ENCODE data around the gene ERMARD.

The ERMARD gene

DNA sequence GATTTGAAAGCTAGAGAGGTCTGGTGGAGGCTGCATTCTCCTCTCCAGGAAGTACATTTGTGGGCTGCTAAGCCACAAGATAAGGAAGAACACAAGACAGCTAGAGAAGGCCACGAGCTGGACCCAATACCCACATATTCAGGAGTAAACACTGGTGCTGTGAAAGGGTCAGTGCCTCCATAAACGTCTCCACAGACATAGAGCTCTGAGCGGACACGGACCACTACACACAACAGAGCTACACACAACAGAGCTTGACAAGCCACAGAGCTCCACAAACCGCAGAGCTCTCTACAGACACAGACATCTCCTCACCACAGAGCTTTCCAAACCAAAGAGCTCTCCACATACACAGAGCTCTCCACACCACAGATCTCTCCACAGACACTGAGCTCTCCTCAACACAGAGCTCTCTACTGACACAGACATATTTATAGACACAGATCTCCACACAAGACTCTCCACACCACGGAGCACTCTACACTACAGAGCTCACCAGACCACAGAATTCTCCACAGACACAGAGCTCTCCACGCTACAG lies 51.9 kb downstream of the ERMARD start:
- DNase-seq, result no peak

DNA sequence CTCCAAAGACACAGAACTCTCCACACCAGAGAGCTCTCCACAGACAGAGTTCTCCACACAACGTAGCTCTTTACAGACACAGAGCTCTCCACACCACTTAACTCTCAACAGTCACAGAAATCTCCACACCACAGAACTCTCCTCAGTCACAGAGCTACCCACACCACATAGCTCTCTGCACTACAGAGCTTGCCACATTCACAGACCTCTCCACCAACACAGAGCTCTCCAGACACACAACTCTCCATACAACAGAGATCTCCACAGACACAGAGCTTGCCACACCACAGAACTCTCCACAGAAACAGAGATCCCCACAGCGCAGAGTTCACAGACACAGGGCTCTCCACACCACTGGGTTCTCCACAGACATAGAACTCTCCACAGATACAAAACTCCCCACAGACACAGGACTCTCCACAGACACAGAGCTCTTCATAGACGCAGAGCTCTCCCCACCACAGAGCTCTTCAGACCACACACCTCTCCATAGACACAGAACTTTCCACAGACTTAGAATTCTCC lies 52.5 kb downstream of the ERMARD start:
- DNase-seq, result no peak

DNA sequence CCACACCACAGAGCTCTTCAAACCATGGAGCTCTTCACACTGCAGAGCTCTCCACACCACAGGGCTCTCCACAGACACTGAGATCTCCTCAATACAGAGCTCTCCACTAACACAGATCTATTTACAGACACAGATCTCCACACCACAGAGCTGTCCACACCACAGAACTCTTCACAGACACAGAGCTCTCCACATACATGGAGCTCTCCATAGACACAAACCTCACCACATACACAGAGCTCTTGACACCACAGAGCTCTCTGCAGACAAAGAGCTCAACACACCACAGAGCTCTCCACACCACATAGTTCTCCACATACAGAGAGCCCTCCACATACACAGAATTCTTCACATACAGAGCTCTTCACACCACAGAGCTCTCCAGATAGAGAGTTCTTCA lies 53.0 kb downstream of the ERMARD start:
- DNase-seq, result no peak

DNA sequence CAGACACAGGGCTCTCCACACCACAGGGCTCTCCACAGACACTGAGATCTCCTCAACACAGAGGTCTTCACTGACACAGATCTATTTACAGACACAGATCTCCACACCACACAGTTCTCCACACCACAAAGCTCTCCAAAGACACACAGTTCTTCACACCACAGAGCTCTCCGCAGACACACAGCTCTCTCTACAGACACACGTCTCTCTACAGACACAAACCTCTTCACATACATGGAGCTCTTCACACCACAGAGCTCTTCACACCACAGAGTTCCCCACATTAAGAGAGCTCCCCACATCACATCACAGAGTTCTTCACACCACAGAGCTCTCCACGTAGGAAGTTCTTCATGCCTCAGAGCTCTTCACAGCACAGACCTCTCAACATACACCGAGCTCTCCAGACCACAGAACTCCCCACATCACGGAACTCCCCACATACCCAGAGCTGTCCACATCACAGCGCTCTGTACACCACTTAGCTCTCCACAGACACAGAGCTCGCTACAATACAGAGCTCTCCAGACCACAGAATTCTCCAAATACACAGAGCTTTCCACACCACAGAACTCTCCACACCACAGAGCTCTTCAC lies 53.9 kb downstream of the ERMARD start:
- no peak for DNase-seq

DNA sequence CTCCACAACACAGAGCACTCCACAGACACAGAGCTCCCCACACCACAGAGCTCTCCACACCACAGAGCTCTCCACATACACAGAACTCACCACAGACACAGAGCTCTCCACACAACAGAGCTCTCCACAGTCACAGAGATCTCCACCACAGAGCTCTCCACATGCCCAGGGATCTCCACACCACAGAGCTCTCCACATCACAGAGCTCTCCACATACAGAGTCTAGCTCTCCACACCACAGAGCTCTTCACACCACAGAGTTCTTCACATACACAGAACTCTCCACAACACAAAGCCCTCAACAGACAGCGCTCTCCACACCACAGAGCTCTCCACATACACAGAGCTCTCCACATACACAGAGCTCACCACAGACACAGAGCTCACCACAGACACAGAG lies 55.3 kb downstream of the ERMARD start:
- DNase-seq, result no peak

DNA sequence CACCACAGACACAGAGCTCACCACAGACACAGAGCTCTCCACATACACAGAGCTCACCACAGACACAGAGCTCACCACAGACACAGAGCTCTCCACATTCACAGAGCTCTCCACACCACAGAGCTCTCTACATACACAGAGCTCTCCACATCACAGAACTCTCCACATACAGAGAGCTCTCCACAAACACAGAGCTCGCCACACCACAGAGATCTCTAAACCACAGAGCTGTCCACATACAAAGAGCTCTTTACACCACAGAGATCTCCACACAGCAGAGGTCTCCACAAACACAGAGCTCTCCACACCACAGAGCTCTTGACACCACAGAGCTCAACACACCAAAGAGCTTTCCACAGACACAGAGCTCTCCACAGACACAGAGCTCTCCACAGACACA lies 55.8 kb downstream of the ERMARD start:
- DNase-seq, result no peak

DNA sequence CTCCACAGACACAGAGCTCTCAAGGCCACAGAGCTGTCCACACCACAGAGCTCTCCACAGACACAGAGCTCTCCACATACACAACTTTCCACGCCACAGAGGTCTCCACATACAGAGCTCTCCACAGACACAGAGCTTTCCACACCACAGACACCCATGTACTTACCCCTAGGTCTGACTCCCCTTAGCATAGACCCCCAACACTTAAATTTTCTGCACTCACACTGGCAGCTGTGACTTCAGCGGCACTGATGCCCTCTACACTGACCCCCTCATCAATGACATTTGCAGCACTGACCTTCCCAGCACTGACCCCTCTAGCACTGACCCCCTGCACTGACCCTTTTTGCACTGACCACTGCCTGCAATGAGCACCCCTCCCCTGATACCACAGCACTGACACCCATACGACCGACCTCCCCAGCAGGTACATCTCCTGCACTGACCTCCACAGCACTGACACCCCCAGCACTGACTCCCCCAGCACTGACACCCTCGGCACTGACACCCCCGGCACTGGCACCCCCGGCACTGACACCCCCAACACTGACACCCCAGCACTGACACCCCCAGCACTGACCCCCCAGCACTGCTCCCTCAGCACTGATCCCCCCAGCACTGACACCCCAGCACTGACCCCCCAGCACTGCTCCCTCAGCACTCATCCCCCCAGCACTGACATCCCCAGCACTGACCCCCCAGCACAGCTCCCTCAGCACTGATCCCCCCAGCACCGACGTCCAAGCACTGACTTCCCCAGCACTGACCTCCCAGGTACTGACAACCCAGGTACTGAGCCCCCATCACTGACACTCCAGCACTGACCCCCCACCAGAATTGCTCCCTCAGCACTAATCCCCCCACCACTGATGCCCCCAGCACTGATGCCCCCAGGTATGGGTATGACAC lies 56.5 kb downstream of the ERMARD start:
- DNase-seq, result no peak

DNA sequence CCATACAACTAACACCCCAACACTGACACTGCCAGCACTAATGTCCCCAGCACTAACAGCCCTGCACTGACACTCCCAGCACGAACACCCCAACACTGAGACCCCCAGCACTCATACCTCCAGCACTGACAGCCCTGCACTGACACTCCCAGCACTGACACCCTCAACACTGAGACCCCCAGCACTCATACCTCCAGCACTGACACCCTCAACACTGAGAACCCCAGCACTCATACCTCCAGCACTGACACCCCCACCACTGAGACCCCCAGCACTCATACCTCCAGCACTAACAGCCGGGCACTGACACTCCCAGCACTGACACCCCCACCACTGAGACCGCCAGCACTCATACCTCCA lies 57.2 kb downstream of the ERMARD start:
- no peak for DNase-seq

DNA sequence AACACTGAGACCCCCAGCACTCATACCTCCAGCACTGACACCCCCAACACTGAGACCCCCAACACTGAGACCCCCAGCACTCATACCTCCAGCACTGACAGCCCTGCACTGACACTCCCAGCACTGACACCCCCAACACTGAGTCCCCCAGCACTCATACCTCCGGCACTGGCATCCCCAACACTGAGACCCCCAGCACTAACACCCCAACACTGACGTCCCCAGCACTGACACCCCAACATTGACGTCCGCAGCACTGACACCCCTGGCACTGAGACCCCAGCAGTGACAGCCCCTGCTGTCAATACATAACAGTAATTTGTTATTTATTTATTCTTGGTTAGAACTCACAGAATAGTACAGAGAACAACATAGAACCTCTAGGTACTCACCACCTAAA lies 58.0 kb downstream of the ERMARD start:
- DNase-seq, result no peak

DNA sequence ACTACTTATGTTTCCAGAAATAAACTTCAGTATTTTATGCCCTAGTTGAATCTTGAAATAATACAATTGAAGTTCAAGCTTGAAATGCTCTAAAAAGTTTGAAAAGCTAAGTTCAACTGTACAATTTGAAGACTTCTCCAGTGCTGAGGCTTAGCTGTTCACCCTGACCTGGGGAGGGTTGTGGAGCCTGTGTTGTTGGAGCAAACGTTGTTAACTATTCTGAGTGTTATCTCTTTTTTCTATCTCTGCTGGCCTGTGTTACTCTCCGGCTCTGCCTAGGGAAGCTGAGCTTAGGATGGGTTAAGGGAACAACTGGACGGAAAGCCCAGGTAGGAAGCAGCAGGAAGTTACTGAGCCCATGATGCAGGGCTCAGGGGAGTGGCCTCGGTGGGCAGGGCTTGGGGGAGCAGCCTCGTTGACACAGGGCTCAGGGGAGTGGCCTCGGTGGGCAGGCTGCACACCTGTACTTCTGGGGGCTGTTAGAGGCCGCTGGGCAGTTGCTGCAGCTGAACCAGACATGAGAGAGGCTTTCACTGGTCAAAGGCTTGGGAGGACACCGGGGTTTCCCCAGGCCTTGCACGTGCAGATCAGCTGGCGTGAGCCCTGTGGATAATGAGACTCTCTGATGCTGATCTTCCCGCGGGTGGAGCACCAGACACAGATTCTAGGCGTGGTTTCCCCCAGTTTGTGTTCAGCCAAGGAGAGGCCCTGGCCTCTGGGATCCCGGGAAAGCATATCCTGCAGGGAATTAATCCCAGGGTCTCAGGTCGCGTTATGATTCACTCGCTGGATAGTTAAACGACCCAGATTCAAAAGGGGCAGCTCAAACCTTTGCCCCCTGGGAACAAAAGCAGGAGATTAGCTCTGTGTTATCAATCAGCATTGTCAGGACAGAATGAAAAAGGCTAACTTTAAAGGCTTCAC lies 58.9 kb downstream of the ERMARD start:
- DNase-seq, result no peak

DNA sequence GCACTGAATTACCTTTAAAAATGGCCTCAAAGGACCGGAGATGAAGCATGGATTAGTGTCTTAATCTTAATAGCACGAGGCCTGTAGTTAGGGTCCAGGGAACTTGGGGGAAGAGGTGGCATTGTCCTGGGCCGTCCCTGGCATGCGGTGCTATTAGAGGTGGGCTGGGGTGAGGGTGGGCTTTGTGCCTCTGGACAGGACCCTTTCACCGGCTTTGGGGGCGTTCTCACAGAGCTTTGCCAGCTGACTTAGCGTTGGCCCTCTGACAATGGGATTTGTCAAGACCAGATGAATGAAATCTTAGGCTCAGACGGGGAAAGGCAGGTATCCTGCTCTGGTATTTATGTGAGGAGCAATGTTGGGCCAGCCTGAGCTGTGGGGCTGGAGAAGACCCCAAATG lies 59.6 kb downstream of the ERMARD start:
- DNase-seq, result no peak

DNA sequence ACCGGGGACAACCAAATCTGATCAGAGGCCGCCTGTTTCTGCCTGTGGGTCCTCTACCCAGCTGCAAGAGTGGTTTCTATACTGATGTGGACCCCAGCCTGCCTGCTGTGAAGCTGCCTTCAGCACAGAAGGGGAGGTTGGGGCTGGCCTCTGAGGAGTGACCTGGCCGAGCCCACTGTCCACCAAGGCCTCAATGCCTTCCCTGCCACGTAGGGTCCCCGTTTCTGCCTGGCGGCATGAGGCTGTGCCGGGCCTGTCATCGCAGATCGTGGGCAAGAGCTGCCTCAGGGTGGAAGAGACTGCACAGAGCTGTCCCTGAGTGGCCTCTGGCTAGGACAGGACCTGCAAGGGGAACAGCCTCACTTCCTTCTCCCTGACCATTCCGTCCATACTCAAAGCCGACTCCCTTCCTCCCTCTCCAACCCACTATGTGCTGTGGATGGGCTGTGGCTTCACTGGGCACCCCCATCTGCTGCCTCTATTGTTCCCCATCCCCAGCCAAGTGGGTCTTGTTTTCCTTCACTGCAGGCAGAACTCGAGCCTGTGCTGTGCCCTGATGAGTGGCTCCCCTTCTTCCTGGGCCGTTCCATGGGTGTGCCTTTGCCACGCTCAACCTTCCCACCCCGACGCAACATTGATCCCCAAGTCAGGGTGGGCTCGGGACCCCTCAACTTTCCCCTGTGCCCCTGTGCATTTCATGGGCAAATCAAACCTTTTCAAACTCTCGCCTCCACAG lies 60.3 kb downstream of the ERMARD start:
- DNase-seq, result no peak

DNA sequence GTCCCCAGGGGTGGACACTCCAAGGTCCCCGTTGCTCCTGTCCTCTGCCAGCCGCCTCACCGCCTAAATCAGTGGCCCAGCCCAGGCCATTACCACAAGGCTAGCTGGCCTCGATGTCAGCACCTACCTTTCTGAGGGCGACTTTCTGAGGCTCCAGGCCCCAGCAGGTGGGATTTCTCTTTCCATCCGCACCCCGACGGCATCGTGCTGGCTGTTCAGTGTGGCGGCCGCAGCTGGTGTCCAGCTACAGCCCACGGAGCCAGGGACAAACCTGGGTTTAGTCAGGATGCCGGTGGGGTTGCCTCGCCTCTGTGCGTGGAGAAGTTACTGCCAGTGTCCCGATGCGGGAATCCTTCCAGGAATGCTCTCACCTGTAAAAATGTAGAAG lies 60.8 kb downstream of the ERMARD start:
- DNase-seq, result no peak

DNA sequence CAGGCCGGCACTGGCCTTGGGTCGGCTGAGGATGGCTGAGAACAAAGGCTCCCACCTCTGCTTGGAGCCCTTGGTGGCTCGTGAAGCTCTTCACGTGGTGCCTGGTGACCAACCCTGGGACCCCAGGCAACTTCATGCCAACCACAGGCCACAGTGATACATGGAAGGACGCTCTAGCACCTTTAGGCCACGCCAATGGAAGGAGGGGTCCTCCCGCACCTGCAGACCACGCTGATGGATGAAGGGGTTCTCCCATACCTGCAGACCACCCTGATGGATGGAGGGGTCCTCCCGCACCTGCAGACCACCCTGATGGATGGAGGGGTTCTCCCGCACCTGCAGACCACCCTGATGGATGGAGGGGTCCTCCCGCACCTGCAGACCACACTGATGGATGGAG lies 62.5 kb downstream of the ERMARD start:
- no peak for DNase-seq

DNA sequence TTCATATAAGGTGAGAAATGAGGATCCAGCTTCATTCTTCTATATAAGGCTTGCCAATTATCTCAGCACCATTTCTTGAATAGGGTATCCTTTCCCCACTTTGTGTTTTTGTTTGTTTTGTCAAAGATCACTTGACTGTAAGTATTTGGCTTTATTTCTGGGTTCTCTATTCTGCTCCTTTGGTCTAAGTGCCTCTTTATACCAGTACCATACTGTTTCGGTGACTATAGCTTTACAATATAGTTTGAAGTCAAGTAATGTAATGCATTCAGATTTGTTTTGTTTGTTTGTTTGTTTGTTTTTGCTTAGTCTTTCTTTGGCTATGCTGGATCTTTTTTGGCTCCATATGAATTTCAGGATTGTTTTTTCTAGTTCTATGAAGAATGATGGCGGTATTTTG lies 64.6 kb downstream of the ERMARD start:
- no peak for DNase-seq

DNA sequence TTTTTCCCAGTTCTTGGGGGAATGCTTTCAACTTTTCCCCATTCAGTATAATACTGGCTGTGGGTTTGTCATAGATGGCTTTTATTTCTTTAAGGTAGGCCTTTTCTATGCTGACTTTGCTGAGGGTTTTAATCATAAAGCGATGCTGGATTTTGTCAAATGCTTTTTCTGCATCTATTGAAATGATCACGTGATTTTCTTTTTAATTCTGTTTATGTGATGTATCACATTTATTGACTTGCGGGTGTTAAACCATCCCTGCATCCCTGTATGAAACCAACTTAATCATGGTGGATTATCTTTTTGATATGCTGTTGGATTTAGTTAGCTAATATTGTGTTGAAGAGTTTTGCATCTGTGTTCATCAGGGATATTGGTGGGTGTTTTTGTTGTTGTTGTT lies 65.6 kb downstream of the ERMARD start:
- no peak for DNase-seq

DNA sequence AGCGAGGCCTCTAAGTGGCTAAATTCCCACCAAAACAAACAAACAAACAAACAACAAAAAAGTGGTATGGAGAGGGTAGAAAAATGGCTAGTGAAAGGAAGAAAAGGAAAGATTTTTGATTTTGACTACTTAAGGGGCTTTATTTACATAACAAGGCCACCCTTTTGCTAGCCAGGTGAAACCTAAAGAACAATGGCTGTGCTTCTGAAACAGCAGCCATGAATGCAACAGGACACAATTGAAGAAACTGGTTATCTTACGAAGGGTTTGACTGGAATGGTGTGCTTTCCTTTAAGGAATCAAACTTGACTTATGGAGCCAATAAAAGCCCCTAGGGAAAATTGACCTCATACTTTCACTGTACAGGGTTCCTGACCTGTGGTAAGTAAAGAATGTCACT lies 68.9 kb downstream of the ERMARD start:
- no peak for DNase-seq

DNA sequence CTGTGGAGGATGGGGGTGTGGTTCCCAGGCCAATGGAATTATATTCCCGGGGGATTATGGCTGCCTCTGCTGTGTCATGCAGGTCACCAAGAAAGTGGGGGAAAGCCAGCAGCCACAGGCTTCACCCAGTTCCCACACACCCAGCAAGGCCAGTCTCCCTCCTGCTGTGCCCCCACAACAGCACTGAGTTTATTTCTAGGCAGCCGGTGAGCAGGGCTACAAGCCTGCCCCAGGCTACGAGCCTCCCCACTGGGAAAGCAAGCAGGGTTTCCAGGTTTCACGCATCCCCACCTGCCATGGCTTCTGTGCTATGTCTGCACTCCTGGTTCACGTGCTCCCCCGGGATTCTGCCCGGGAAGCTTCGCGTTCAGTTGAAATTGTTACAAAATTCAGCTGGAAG lies 72.6 kb downstream of the ERMARD start:
- DNase-seq, result no peak

DNA sequence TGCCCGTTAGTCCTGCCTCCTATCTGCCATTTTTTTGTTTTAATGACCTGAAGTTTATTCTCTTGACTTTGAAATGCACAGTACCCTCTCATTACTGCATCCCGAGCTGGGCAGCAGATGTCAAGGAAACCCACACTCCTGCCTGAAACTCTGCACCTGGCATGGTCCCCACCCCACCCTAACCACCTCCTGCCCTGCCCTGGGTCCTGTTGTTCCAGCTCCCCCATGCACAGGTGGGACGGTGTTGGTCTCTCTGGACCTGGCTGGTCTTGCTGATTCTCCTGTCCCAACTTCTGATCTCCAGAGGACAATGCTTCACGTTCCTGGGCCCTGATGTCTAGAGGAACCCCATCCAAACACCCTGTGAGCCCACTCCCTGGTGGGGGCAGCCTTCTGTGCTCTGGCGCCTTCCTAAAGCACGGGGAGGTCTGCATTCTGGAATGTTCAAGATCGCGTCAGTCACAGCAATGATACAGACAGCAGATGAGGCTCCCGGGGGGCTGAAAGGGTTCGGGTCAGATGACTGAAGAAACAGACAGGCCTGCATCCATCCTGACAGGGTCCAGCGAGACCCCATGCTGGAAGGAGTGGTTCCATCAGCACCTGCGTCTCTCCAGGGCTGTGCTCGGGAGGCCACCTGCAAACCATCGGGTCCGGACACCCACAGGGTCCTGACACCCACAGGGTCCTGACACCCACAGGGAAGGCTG lies 73.6 kb downstream of the ERMARD start:
- no peak for DNase-seq

DNA sequence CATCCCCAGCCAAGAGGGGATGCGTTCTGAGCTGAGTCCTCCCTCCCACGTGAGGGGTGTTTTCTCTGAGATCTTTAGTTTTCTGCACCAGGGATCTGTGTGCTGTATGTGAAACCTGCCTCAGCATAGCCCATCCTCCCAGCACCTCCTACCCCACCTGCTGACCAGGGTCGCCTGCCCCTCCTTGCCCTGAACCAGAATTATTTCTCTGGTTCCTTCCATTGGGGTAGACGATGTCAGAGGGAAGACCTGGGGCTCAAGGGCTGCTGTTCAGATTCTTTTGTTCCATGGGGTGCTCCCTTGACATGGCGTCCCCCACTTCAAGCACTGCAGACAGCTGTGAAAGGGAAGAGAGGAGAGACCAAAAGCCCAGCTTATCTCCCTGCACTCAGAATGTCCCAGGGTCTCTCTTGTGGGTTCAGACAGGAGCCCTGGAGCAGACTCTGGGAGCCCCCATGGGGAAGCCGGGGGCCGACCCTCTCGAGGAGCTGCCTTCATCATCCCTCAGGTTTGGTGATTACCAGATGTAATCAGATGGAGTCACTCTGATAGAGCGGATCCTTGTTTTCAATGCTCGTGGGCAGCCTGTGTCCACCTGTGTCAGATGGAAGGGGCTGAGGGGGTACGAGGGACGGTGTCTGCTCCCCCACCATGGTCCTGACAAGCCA lies 74.3 kb downstream of the ERMARD start:
- DNase-seq, result no peak

DNA sequence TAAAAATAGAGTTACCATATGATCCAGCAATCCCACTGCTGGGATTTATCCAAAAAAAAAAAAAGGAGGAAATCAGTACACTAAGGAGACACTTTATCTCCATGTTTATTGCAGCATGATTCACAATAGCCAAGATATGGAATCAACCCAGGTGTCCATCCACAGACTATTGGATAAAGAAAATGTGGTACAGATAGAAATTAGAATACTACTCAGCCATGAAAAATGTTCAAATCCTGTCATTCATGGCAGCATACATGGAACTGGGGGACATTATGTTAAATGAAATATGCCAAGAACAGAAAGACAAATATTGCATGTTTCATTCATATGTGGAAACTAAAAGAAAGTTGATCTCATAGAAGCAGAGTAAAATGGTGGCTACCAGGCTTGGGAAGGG lies 75.3 kb downstream of the ERMARD start:
- DNase-seq, result no peak
